SW480 (cell line): ENCODE results near the gene IGFBP3.
A peak's percentile ranks its signal among the peaks of the same experiment; 100 is the strongest.
"Not testable (repeated sequence)": the region's sequence is repeated elsewhere in the genome, so short reads cannot be mapped to it uniquely, and the experiment has no call there.

Experiments
- DNase-seq: peaks from one replicate; pipeline ENCODE4 v3.0.0-alpha.2; 2016; ENCODE audit warnings: low spot score

The IGFBP3 gene

GRCh38 chr7:45920502-45921380 is at the start of gene IGFBP3:
Gene IGFBP3 (minus strand): TSS chr7:45921272. CDS start chr7:45921140, 132 bp downstream.
- peak; percentile 76 for DNase-seq

- no peak for DNase-seq
Measured at GRCh38 chr7:45970454-45970853, 49.4 kb upstream of the IGFBP3 start.

GRCh38 chr7:45969940-45970339 is 48.9 kb upstream of the IGFBP3 start:
- DNase-seq = no peak

- DNase-seq = no peak
Measured at GRCh38 chr7:45968856-45969541, 47.9 kb upstream of the IGFBP3 start.

- peak; percentile 45 for DNase-seq
Measured at GRCh38 chr7:45968312-45968711, 47.2 kb upstream of the IGFBP3 start.

- DNase-seq = no peak
Measured at GRCh38 chr7:45967591-45968157, 46.6 kb upstream of the IGFBP3 start.

GRCh38 chr7:45962861-45963260 is 41.8 kb upstream of the IGFBP3 start:
- peak; percentile 81 for DNase-seq

GRCh38 chr7:45957721-45958120 is 36.6 kb upstream of the IGFBP3 start:
- no peak for DNase-seq

- DNase-seq = no peak
Measured at GRCh38 chr7:45955286-45955685, 34.2 kb upstream of the IGFBP3 start.

GRCh38 chr7:45953055-45953454 is 32.0 kb upstream of the IGFBP3 start:
- DNase-seq = not testable (repeated sequence)

GRCh38 chr7:45944058-45944457 is 23.0 kb upstream of the IGFBP3 start:
- no peak for DNase-seq

- no peak for DNase-seq
Measured at GRCh38 chr7:45940939-45941338, 19.9 kb upstream of the IGFBP3 start.

GRCh38 chr7:45940237-45940781 is 19.2 kb upstream of the IGFBP3 start:
- DNase-seq = not testable (repeated sequence)

- DNase-seq = no peak
Measured at GRCh38 chr7:45939574-45939973, 18.5 kb upstream of the IGFBP3 start.

- DNase-seq = no peak
Measured at GRCh38 chr7:45938626-45939302, 17.7 kb upstream of the IGFBP3 start.

- DNase-seq = no peak
Measured at GRCh38 chr7:45937862-45938261, 16.8 kb upstream of the IGFBP3 start.

- no peak for DNase-seq
Measured at GRCh38 chr7:45937301-45937700, 16.2 kb upstream of the IGFBP3 start.

GRCh38 chr7:45930967-45931366 is 9.9 kb upstream of the IGFBP3 start:
- DNase-seq = no peak

GRCh38 chr7:45927721-45928120 is 6.6 kb upstream of the IGFBP3 start:
- no peak for DNase-seq

- DNase-seq = peak; percentile 79
Measured at GRCh38 chr7:45924283-45924682, 3.2 kb upstream of the IGFBP3 start.

GRCh38 chr7:45923818-45924217 is 2.7 kb upstream of the IGFBP3 start:
- no peak for DNase-seq

- peak; percentile 79 for DNase-seq
Measured at GRCh38 chr7:45923290-45923689, 2.2 kb upstream of the IGFBP3 start.
